ENCODE measurements around the gene POLRMT. TPM values are rescaled to one million over a fixed set of nuclear protein-coding genes. Genes with fewer than 3 reads are reported as not detected.
A peak's percentile ranks its signal among the peaks of the same experiment; 100 is the strongest.

POLRMT gene
- total RNA-seq, 4 donors from 2014 or later: 28.2 to 73.5 (median 51.5) TPM

- Histone ChIP-seq H3K9me3 (no peaks in the 10 kb centered on the region), H3K4me1 (peaks cover 0 to 53% (median 35%) of the 10 kb centered on the region in 4 donors), H3K36me3 (peaks cover 0 to 20% (median 0%) of the 10 kb centered on the region in 3 donors), H3K27me3 (no peaks in the 10 kb centered on the region), H3K4me3 (peak overlapping the region; percentile 60 to 90 (median 74)), H3K27ac (peak overlapping the region; percentile 94 to 99 (median 99))
- WGBS, 2 donors: 4 to 14% methylated on average over 14 to 29 of the region's 69 CpGs
- TF ChIP-seq EP300 (IDR thresholded peaks at IDR 0.05) (peak; percentile 74 to 88), POLR2A (IDR thresholded peaks at IDR 0.05) (no peak)
- DNase-seq (ENCODE audit: low spot score in 2 of 2): peak; percentile 41 to 59
These were observed 46.3 kb upstream of the POLRMT start for GRCh38 chr19:679418-680286.

DNA sequence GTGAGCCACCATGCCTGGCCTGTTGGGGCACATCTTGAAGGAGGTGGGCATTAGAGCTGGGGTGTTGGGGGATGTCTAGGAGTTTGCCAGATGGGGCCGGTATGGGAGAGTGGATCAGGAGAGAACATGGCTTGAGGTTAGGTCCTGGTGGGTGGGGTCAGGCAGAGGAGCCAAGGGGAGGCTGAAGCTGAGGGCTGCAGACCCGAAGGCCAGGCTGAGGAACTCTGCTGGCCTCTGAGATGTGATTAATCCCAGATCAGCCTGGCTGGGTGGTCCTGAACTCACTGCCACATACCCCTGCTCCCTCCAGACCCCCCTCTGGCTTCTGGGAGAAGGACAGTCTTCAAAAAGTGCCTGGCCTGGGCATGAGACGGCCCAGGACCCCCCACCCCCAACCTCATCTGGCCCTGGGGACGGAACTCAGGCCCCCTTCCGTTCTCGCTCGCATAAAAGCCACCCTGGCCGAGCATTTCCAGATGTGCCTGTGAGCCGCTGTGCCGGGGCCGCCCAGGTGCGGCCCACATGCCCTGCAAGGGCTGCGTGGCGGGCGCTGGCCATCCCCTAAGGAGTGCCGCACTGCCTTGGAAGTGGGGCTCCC is 45.6 kb upstream of the POLRMT start:
- no peak for DNase-seq (ENCODE audit: low spot score in 2 of 2)
- no peaks in the 10 kb centered on the region for H3K9me3 ChIP-seq
- peaks cover 0 to 61% (median 42%) of the 10 kb centered on the region in 4 donors for H3K4me1 ChIP-seq
- H3K4me3 ChIP-seq: peak overlapping the region; percentile 60 to 90 (median 74)
- peaks cover 0 to 20% (median 0%) of the 10 kb centered on the region in 3 donors for H3K36me3 ChIP-seq
- TF ChIP-seq EP300 (IDR thresholded peaks at IDR 0.05) (no peak), POLR2A (IDR thresholded peaks at IDR 0.05) (no peak)
- TF ChIP-seq, protein P1, sequence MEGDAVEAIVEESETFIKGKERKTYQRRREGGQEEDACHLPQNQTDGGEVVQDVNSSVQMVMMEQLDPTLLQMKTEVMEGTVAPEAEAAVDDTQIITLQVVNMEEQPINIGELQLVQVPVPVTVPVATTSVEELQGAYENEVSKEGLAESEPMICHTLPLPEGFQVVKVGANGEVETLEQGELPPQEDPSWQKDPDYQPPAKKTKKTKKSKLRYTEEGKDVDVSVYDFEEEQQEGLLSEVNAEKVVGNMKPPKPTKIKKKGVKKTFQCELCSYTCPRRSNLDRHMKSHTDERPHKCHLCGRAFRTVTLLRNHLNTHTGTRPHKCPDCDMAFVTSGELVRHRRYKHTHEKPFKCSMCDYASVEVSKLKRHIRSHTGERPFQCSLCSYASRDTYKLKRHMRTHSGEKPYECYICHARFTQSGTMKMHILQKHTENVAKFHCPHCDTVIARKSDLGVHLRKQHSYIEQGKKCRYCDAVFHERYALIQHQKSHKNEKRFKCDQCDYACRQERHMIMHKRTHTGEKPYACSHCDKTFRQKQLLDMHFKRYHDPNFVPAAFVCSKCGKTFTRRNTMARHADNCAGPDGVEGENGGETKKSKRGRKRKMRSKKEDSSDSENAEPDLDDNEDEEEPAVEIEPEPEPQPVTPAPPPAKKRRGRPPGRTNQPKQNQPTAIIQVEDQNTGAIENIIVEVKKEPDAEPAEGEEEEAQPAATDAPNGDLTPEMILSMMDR (IDR thresholded peaks at IDR 0.05): no peak
- peak overlapping the region; percentile 94 to 99 (median 99) for H3K27ac ChIP-seq
- 74 to 82% methylated on average over 5 to 16 of the region's 16 CpGs for WGBS, 2 donors
- no peaks in the 10 kb centered on the region for H3K27me3 ChIP-seq

- WGBS, 2 donors: 37 to 46% methylated on average over 12 to 18 of the region's 22 CpGs
- Histone ChIP-seq H3K4me3 (peak overlapping the region; percentile 50 to 90 (median 70)), H3K36me3 (peaks cover 0 to 17% (median 0%) of the 10 kb centered on the region in 3 donors), H3K4me1 (peaks cover 0 to 69% (median 43%) of the 10 kb centered on the region in 4 donors), H3K27ac (peak overlapping the region; percentile 94 to 99 (median 96)), H3K9me3 (no peaks in the 10 kb centered on the region), H3K27me3 (no peaks in the 10 kb centered on the region)
- DNase-seq (ENCODE audit: low spot score in 2 of 2): no peak
- TF ChIP-seq POLR2A (IDR thresholded peaks at IDR 0.05): no peak
- TF ChIP-seq EP300 (IDR thresholded peaks at IDR 0.05): no peak
- TF ChIP-seq, protein P1 (IDR thresholded peaks at IDR 0.05): no peak
These were observed 44.5 kb upstream of the POLRMT start for GRCh38 chr19:677601-678436.

DNA sequence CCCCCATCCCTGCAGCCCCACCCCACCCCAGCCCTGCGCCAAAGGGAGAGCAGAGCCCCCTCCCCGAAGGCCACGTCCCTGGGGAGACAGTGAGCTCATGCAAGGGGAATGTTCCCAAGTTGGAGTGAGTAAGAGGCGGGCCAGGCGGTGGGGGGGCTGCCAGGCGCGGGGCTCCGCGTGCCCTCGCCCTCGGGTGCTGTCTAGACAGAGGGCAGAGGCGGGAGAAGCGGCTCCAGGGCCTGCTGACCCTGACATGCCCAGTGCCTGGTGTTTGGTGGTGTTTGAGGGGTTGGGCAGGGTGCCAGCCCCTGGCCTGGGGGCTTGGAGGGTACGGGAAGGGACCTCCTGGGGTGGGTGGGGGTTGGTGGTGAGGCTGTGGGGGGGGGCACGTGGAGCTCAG is 43.9 kb upstream of the POLRMT start:
- peaks cover 0 to 11% (median 0%) of the 10 kb centered on the region in 3 donors for H3K36me3 ChIP-seq
- no peaks in the 10 kb centered on the region for H3K9me3 ChIP-seq
- peak overlapping the region; percentile 50 to 90 (median 70) for H3K4me3 ChIP-seq
- WGBS, 2 donors: 0 to 1% methylated on average over 2 to 13 of the region's 15 CpGs
- peak overlapping the region; percentile 94 to 99 (median 96) for H3K27ac ChIP-seq
- DNase-seq (ENCODE audit: low spot score in 2 of 2): peak; percentile 67 to 73
- H3K4me1 ChIP-seq: peaks cover 0 to 74% (median 43%) of the 10 kb centered on the region in 4 donors
- no peak for TF ChIP-seq POLR2A (IDR thresholded peaks at IDR 0.05)
- peak; percentile 38 to 87 for TF ChIP-seq EP300 (IDR thresholded peaks at IDR 0.05)
- no peaks in the 10 kb centered on the region for H3K27me3 ChIP-seq

GRCh38 chr19:676339-677105 is 43.2 kb upstream of the POLRMT start, which contains the start of gene FSTL3:
FSTL3 (plus strand) TSS chr19:676392; CDS start chr19:676424, 32 bp downstream.
- peak in 1 of 2 donors; percentile 72 for TF ChIP-seq EP300 (IDR thresholded peaks at IDR 0.05)
- TF ChIP-seq POLR2A (IDR thresholded peaks at IDR 0.05): peak; percentile 47 to 64
- TF ChIP-seq, protein P1 (IDR thresholded peaks at IDR 0.05): no peak
- H3K36me3 ChIP-seq: peaks cover 0 to 4% (median 0%) of the 10 kb centered on the region in 3 donors
- DNase-seq (ENCODE audit: low spot score in 2 of 2): peak in 1 of 2 donors; percentile 44
- no peaks in the 10 kb centered on the region for H3K9me3 ChIP-seq
- peak within 1 kb of the TSS; percentile 94 to 99 (median 96) for H3K27ac ChIP-seq
- H3K27me3 ChIP-seq: no peaks in the 10 kb centered on the region
- peak within 1 kb of the TSS; percentile 50 to 90 (median 70) for H3K4me3 ChIP-seq
- WGBS, 2 donors: 3 to 4% methylated on average over 12 to 43 of the region's 63 CpGs
- H3K4me1 ChIP-seq: peaks cover 0 to 75% (median 43%) of the 10 kb centered on the region in 4 donors
